WTC11 (cell line): ENCODE results near the gene PSMC6. TPM values are rescaled to one million over a fixed set of nuclear protein-coding genes. Genes with fewer than 3 reads are reported as not detected.
A peak's percentile ranks its signal among the peaks of the same experiment; 100 is the strongest.

Source experiments
- ATAC-seq: fragments of 200-7000 bp; cut with Tn5 transposase; 2 replicates; pipeline ENCODE4 v1.10.0; 2021; ENCODE audit warnings: mild to moderate bottlenecking, moderate library complexity
- CTCF ChIA-PET: fragments of 300-600 bp; sonication (Branson Sonifier 250); formaldehyde crosslinking; loops from one replicate; lab custom pipeline; 2021; ENCODE audit warnings: antibody characterized with exemption; lab: Charles Lee
- POLR2A ChIA-PET: fragments of 350-600 bp; sonication (Branson Sonifier 250); formaldehyde crosslinking; loops from one replicate; lab custom pipeline; 2021; ENCODE audit warnings: antibody characterized with exemption; lab: Charles Lee
- DNase-seq: peaks from one replicate; pipeline ENCODE4 v3.0.0; 2021; ENCODE audit warnings: low spot score
- H3K27ac Mint-ChIP-seq: 2 replicates; pipeline ENCODE4 v1.8.0; 2021; ENCODE audit warnings: mixed read lengths
- H3K27me3 Mint-ChIP-seq: 2 replicates; pipeline ENCODE4 v1.8.0; 2021; ENCODE audit warnings: low read depth, mild to moderate bottlenecking, moderate library complexity, mixed read lengths
- H3K36me3 Mint-ChIP-seq: 2 replicates; pipeline ENCODE4 v1.8.0; 2021; ENCODE audit warnings: mixed read lengths
- H3K4me1 Mint-ChIP-seq: 2 replicates; pipeline ENCODE4 v1.8.0; 2022; ENCODE audit warnings: mixed read lengths
- H3K4me3 Mint-ChIP-seq: 2 replicates; pipeline ENCODE4 v1.8.0; 2021; ENCODE audit warnings: mild to moderate bottlenecking, moderate library complexity, mixed read lengths
- H3K9me3 Mint-ChIP-seq: 2 replicates; pipeline ENCODE4 v1.8.0; 2021; ENCODE audit warnings: mixed read lengths
- CREB1 ChIP-seq: sonication (generic); formaldehyde crosslinking; IDR thresholded peaks from 2 replicates; pipeline ENCODE4 v1.8.0; 2023; ENCODE audit warnings: mild to moderate bottlenecking, missing genetic modification reagents
- E2F5 ChIP-seq: sonication (generic); formaldehyde crosslinking; IDR thresholded peaks from 2 replicates; pipeline ENCODE4 v1.8.1; 2022; ENCODE audit warnings: mild to moderate bottlenecking, moderate library complexity, missing genetic modification reagents
- FOXK1 ChIP-seq: sonication (generic); formaldehyde crosslinking; IDR thresholded peaks from 2 replicates; pipeline ENCODE4 v1.8.0; 2022; ENCODE audit warnings: mild to moderate bottlenecking, moderate library complexity, missing genetic modification reagents
- NFE2L1 ChIP-seq: sonication (generic); formaldehyde crosslinking; IDR thresholded peaks from 2 replicates; pipeline ENCODE4 v1.8.1; 2023; ENCODE audit warnings: missing genetic modification reagents
- SMAD4 ChIP-seq: sonication (generic); formaldehyde crosslinking; IDR thresholded peaks from 2 replicates; pipeline ENCODE4 v1.8.0; 2022; ENCODE audit warnings: mild to moderate bottlenecking, missing genetic modification reagents
- ZNF138 ChIP-seq: sonication (generic); formaldehyde crosslinking; conservative IDR thresholded peaks from 2 replicates; pipeline ENCODE4 v1.8.1; 2022; ENCODE audit warnings: mild to moderate bottlenecking, moderate library complexity, missing genetic modification reagents
- ZNF281 ChIP-seq: sonication (generic); formaldehyde crosslinking; IDR thresholded peaks from 2 replicates; pipeline ENCODE4 v1.8.0; 2023; ENCODE audit warnings: mild to moderate bottlenecking, missing genetic modification reagents
- ZNF416 ChIP-seq: fragments of 250-450 bp; sonication (Bioruptor Pico); IDR thresholded peaks from 2 replicates; pipeline ENCODE4 v1.9.0; 2021; ENCODE audit warnings: mild to moderate bottlenecking, inconsistent platforms
- ZNF532 ChIP-seq: fragments of 250-450 bp; sonication (Bioruptor Pico); IDR thresholded peaks from 2 replicates; pipeline ENCODE4 v1.9.0; 2021; ENCODE audit warnings: mild to moderate bottlenecking, borderline replicate concordance
- ZNF671 ChIP-seq: fragments of 250-450 bp; sonication (Bioruptor Pico); IDR thresholded peaks from 2 replicates; pipeline ENCODE4 v1.8.0; 2021; ENCODE audit warnings: mild to moderate bottlenecking
- total RNA-seq: library from RNA; stranded (reverse); gene quantifications from 3 replicates; pipeline ENCODE4 v1.2.3, GENCODE V29; 2021
- TF ChIP-seq, protein P1 (sequence below): fragments of 250-450 bp; sonication (Bioruptor Pico); IDR thresholded peaks from 2 replicates; pipeline ENCODE4 v1.9.0; 2021; ENCODE audit warnings: moderate library complexity, mild to moderate bottlenecking, inconsistent platforms, borderline replicate concordance
- TF ChIP-seq, protein P2 (sequence below): sonication (generic); formaldehyde crosslinking; IDR thresholded peaks from 2 replicates; pipeline ENCODE4 v1.8.0; 2022; ENCODE audit warnings: mild to moderate bottlenecking, missing genetic modification reagents
- TF ChIP-seq, protein P3 (sequence below): sonication (generic); formaldehyde crosslinking; IDR thresholded peaks from 2 replicates; pipeline ENCODE4 v1.8.1; 2023; ENCODE audit warnings: mild to moderate bottlenecking, moderate library complexity, missing genetic modification reagents
- TF ChIP-seq, protein P4 (sequence below): sonication (generic); formaldehyde crosslinking; IDR thresholded peaks from 2 replicates; pipeline ENCODE4 v1.8.1; 2023; ENCODE audit warnings: mild to moderate bottlenecking, missing genetic modification reagents
- TF ChIP-seq, protein P5 (sequence below): sonication (generic); formaldehyde crosslinking; IDR thresholded peaks from 2 replicates; pipeline ENCODE4 v1.8.0; 2023; ENCODE audit warnings: missing genetic modification reagents, mild to moderate bottlenecking, borderline replicate concordance
- TF ChIP-seq, protein P6 (sequence below): sonication (generic); formaldehyde crosslinking; IDR thresholded peaks from 2 replicates; pipeline ENCODE4 v1.8.0; 2022; ENCODE audit warnings: mild to moderate bottlenecking, missing genetic modification reagents
- TF ChIP-seq, protein P7 (sequence below): sonication (generic); formaldehyde crosslinking; conservative IDR thresholded peaks from 2 replicates; pipeline ENCODE4 v1.8.1; 2022; ENCODE audit warnings: mild to moderate bottlenecking, missing genetic modification reagents

The PSMC6 gene
- total RNA-seq, 1 experiment from 2014 or later = 96.4 TPM

GRCh38 chr14:52730709-52731111 lies 23.7 kb downstream of the PSMC6 start:
- POLR2A ChIA-PET = interaction anchor here (0.6 to 2.1 kb wide), 3 partner anchors 60 to 179 kb away, joined by 3 to 19 read pairs (median 4); partner anchors contain the start of genes GNPNAT1, GPR137C and TXNDC16

More at GRCh38 chr14:52730709-52731111, 23.7 kb downstream of the PSMC6 start:
- Mint-ChIP-seq H3K9me3 (peaks cover 5% of the 10 kb centered on the region), H3K4me1 (peaks cover 46% of the 10 kb centered on the region), H3K27me3 (no peaks in the 10 kb centered on the region), H3K36me3 (peaks cover 20% of the 10 kb centered on the region), H3K27ac (peak overlapping the region; percentile 98)
- no peak for ATAC-seq
- CTCF ChIA-PET = interaction anchor here (0.5 kb wide), 1 partner anchor 1870 kb away, joined by 3 read pairs; no protein-coding TSS in a partner anchor
- DNase-seq = no peak
- TF ChIP-seq, protein P1, sequence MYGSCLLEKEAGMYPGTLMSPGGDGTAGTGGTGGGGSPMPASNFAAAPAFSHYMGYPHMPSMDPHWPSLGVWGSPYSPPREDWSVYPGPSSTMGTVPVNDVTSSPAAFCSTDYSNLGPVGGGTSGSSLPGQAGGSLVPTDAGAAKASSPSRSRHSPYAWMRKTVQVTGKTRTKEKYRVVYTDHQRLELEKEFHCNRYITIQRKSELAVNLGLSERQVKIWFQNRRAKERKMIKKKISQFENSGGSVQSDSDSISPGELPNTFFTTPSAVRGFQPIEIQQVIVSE (CRISPR knock-in tag) = no peak
- TF ChIP-seq, protein P2, sequence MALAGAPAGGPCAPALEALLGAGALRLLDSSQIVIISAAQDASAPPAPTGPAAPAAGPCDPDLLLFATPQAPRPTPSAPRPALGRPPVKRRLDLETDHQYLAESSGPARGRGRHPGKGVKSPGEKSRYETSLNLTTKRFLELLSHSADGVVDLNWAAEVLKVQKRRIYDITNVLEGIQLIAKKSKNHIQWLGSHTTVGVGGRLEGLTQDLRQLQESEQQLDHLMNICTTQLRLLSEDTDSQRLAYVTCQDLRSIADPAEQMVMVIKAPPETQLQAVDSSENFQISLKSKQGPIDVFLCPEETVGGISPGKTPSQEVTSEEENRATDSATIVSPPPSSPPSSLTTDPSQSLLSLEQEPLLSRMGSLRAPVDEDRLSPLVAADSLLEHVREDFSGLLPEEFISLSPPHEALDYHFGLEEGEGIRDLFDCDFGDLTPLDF (CRISPR knock-in tag) = no peak
- TF ChIP-seq, protein P3, sequence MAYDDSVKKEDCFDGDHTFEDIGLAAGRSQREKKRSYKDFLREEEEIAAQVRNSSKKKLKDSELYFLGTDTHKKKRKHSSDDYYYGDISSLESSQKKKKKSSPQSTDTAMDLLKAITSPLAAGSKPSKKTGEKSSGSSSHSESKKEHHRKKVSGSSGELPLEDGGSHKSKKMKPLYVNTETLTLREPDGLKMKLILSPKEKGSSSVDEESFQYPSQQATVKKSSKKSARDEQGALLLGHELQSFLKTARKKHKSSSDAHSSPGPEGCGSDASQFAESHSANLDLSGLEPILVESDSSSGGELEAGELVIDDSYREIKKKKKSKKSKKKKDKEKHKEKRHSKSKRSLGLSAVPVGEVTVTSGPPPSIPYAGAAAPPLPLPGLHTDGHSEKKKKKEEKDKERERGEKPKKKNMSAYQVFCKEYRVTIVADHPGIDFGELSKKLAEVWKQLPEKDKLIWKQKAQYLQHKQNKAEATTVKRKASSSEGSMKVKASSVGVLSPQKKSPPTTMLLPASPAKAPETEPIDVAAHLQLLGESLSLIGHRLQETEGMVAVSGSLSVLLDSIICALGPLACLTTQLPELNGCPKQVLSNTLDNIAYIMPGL (CRISPR knock-in tag) = no peak
- TF ChIP-seq, protein P4, sequence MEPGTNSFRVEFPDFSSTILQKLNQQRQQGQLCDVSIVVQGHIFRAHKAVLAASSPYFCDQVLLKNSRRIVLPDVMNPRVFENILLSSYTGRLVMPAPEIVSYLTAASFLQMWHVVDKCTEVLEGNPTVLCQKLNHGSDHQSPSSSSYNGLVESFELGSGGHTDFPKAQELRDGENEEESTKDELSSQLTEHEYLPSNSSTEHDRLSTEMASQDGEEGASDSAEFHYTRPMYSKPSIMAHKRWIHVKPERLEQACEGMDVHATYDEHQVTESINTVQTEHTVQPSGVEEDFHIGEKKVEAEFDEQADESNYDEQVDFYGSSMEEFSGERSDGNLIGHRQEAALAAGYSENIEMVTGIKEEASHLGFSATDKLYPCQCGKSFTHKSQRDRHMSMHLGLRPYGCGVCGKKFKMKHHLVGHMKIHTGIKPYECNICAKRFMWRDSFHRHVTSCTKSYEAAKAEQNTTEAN (CRISPR knock-in tag) = no peak
- TF ChIP-seq, protein P5, sequence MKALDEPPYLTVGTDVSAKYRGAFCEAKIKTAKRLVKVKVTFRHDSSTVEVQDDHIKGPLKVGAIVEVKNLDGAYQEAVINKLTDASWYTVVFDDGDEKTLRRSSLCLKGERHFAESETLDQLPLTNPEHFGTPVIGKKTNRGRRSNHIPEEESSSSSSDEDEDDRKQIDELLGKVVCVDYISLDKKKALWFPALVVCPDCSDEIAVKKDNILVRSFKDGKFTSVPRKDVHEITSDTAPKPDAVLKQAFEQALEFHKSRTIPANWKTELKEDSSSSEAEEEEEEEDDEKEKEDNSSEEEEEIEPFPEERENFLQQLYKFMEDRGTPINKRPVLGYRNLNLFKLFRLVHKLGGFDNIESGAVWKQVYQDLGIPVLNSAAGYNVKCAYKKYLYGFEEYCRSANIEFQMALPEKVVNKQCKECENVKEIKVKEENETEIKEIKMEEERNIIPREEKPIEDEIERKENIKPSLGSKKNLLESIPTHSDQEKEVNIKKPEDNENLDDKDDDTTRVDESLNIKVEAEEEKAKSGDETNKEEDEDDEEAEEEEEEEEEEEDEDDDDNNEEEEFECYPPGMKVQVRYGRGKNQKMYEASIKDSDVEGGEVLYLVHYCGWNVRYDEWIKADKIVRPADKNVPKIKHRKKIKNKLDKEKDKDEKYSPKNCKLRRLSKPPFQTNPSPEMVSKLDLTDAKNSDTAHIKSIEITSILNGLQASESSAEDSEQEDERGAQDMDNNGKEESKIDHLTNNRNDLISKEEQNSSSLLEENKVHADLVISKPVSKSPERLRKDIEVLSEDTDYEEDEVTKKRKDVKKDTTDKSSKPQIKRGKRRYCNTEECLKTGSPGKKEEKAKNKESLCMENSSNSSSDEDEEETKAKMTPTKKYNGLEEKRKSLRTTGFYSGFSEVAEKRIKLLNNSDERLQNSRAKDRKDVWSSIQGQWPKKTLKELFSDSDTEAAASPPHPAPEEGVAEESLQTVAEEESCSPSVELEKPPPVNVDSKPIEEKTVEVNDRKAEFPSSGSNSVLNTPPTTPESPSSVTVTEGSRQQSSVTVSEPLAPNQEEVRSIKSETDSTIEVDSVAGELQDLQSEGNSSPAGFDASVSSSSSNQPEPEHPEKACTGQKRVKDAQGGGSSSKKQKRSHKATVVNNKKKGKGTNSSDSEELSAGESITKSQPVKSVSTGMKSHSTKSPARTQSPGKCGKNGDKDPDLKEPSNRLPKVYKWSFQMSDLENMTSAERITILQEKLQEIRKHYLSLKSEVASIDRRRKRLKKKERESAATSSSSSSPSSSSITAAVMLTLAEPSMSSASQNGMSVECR (CRISPR knock-in tag) = no peak
- TF ChIP-seq ZNF671 = no peak
- TF ChIP-seq FOXK1 (CRISPR knock-in tag) = no peak
- TF ChIP-seq ZNF532 (CRISPR knock-in tag) = no peak
- no peak for TF ChIP-seq ZNF281 (CRISPR knock-in tag)
- no peak for TF ChIP-seq SMAD4
- no peak for TF ChIP-seq ZNF416 (CRISPR knock-in tag)
- no peak for TF ChIP-seq CREB1 (CRISPR knock-in tag)
- TF ChIP-seq, protein P6, sequence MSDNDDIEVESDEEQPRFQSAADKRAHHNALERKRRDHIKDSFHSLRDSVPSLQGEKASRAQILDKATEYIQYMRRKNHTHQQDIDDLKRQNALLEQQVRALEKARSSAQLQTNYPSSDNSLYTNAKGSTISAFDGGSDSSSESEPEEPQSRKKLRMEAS = no peak
- no peak for TF ChIP-seq E2F5 (CRISPR knock-in tag)
- TF ChIP-seq, protein P7, sequence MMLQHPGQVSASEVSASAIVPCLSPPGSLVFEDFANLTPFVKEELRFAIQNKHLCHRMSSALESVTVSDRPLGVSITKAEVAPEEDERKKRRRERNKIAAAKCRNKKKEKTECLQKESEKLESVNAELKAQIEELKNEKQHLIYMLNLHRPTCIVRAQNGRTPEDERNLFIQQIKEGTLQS = no peak
- TF ChIP-seq ZNF138 (CRISPR knock-in tag) = no peak
- TF ChIP-seq NFE2L1 (CRISPR knock-in tag) = no peak
- TF ChIP-seq, all 79 proteins: peak for 0
- peak overlapping the region; percentile 99 for H3K4me3 Mint-ChIP-seq
